Measurements from ENCODE around the gene PRC1. TPM values are rescaled to one million over a fixed set of nuclear protein-coding genes. Genes with fewer than 3 reads are reported as not detected.

Gene PRC1
- total RNA-seq, 1 donor from 2014 or later = 15.8 TPM

- no peak for DNase-seq
These were observed 5.1 kb downstream of the PRC1 start for GRCh38 chr15:90989040-90989768.

GRCh38 chr15:90988296-90988695, 6.0 kb downstream of the PRC1 start:
- DNase-seq = no peak

GRCh38 chr15:90987561-90988141, 6.7 kb downstream of the PRC1 start:
- no peak for DNase-seq

GRCh38 chr15:90986790-90987507, 7.4 kb downstream of the PRC1 start:
- no peak for DNase-seq

- no peak for DNase-seq
These were observed 12.2 kb downstream of the PRC1 start for GRCh38 chr15:90982135-90982534.

GRCh38 chr15:90981681-90982080, 12.7 kb downstream of the PRC1 start:
- no peak for DNase-seq

- DNase-seq = no peak
These were observed 14.8 kb downstream of the PRC1 start for GRCh38 chr15:90979582-90979981.

GRCh38 chr15:90974216-90974615, 20.1 kb downstream of the PRC1 start:
- DNase-seq = no peak

GRCh38 chr15:90972133-90972532, 22.2 kb downstream of the PRC1 start:
- no peak for DNase-seq

- DNase-seq = no peak
These were observed 24.1 kb downstream of the PRC1 start for GRCh38 chr15:90970274-90970673.

- no peak for DNase-seq
These were observed 25.9 kb downstream of the PRC1 start for GRCh38 chr15:90968434-90968833.

GRCh38 chr15:90967206-90967605, 27.1 kb downstream of the PRC1 start:
- DNase-seq = no peak

GRCh38 chr15:90966262-90966661, 28.1 kb downstream of the PRC1 start:
- DNase-seq = no peak

- no peak for DNase-seq
These were observed 32.3 kb downstream of the PRC1 start for GRCh38 chr15:90962021-90962420.

- DNase-seq = no peak
These were observed 33.8 kb downstream of the PRC1 start for GRCh38 chr15:90960298-90961091.

GRCh38 chr15:90959894-90960293, 34.4 kb downstream of the PRC1 start:
- DNase-seq = peak; percentile 60

GRCh38 chr15:90959028-90959595, 35.2 kb downstream of the PRC1 start:
- no peak for DNase-seq

- no peak for DNase-seq
These were observed 36.5 kb downstream of the PRC1 start for GRCh38 chr15:90957791-90958190.

- peak; percentile 52 for DNase-seq
These were observed 37.1 kb downstream of the PRC1 start for GRCh38 chr15:90957031-90957790.

GRCh38 chr15:90956274-90957030, 37.9 kb downstream of the PRC1 start:
- peak; percentile 70 for DNase-seq

Measured in occipital lobe (tissue), 2 donors.